Measurements from ENCODE around the gene HEXD.

DNA sequence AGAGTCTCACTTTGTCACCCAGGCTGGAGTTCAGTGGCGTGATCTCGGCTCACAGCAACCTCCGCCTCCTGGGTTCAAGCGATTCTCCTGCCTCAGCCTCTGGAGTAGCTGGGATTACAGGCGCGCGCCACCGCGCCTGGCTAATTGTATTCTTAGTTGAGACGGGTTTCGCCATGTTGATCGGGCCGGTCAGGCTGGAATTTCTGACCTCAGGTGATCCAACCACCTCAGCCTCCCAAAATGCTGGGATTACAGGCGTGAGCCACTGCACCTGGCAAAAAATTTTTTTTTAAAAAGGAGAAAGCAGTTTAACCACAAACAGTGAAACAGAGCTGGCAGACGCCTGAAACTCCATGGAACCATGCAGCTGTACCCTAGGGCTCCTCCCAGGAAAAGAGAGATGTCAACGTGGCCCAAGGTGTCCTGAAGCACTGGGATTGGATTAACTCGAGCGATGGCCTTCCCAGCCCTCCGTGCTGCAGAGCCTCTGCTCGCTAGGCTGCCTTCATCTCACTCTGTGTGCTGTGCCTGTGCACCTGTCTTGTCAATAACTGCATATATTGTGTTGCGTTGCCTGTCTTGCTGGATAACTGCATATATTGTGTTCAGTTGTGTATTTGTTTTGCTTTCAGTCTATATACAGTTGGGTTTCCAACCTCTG, 71.8 kb downstream of the HEXD start:
- TF ChIP-seq ZFP30 (CRISPR knock-in tag; IDR thresholded peaks at IDR 0.05) (no peak), ZFP3 (CRISPR knock-in tag; IDR thresholded peaks at IDR 0.05) (no peak), CREB5 (CRISPR knock-in tag; IDR thresholded peaks at IDR 0.05; ENCODE audit: low read depth) (no peak), CSDC2 (CRISPR knock-in tag; IDR thresholded peaks at IDR 0.05) (no peak), CSRNP3 (CRISPR knock-in tag; IDR thresholded peaks at IDR 0.05) (no peak), ZNF8 (CRISPR knock-in tag; IDR thresholded peaks at IDR 0.05) (no peak), ISL1 (CRISPR knock-in tag; IDR thresholded peaks at IDR 0.05) (no peak), ZNF565 (CRISPR knock-in tag; conservative IDR thresholded peaks at IDR 0.05; ENCODE audit: low read depth) (no peak)
- TF ChIP-seq, protein P1, sequence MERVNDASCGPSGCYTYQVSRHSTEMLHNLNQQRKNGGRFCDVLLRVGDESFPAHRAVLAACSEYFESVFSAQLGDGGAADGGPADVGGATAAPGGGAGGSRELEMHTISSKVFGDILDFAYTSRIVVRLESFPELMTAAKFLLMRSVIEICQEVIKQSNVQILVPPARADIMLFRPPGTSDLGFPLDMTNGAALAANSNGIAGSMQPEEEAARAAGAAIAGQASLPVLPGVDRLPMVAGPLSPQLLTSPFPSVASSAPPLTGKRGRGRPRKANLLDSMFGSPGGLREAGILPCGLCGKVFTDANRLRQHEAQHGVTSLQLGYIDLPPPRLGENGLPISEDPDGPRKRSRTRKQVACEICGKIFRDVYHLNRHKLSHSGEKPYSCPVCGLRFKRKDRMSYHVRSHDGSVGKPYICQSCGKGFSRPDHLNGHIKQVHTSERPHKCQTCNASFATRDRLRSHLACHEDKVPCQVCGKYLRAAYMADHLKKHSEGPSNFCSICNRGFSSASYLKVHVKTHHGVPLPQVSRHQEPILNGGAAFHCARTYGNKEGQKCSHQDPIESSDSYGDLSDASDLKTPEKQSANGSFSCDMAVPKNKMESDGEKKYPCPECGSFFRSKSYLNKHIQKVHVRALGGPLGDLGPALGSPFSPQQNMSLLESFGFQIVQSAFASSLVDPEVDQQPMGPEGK (CRISPR knock-in tag; IDR thresholded peaks at IDR 0.05; ENCODE audit: borderline replicate concordance) = no peak
